ENCODE results near the gene HSP90AB1. TPM values are rescaled to one million over a fixed set of nuclear protein-coding genes. Genes with fewer than 3 reads are reported as not detected.

Gene HSP90AB1
- total RNA-seq, 1 donor from 2014 or later, result 256 TPM

- no peak for DNase-seq (ENCODE audit: low spot score)
Measured at GRCh38 chr6:44235269-44235668, 11.6 kb upstream of the HSP90AB1 start.

GRCh38 chr6:44235891-44236516, 10.9 kb upstream of the HSP90AB1 start:
- no peak for DNase-seq (ENCODE audit: low spot score)

GRCh38 chr6:44237021-44237812, 9.7 kb upstream of the HSP90AB1 start:
- peak; percentile 92 for DNase-seq (ENCODE audit: low spot score)

GRCh38 chr6:44237813-44238433, 9.0 kb upstream of the HSP90AB1 start:
- peak; percentile 76 for DNase-seq (ENCODE audit: low spot score)

GRCh38 chr6:44238687-44239350, 8.1 kb upstream of the HSP90AB1 start:
- DNase-seq (ENCODE audit: low spot score), result no peak

GRCh38 chr6:44243345-44243744, 3.6 kb upstream of the HSP90AB1 start:
- no peak for DNase-seq (ENCODE audit: low spot score)

- DNase-seq (ENCODE audit: low spot score), result no peak
Measured at GRCh38 chr6:44245391-44245911, 1.4 kb upstream of the HSP90AB1 start.

- DNase-seq (ENCODE audit: low spot score), result peak; percentile 90
Measured at GRCh38 chr6:44245912-44246662, 814 bp upstream of the HSP90AB1 start.

GRCh38 chr6:44247338-44248302, 719 bp downstream of the HSP90AB1 start:
- peak; percentile 73 for DNase-seq (ENCODE audit: low spot score)

GRCh38 chr6:44248579-44248978, 1.7 kb downstream of the HSP90AB1 start:
- DNase-seq (ENCODE audit: low spot score), result no peak

- DNase-seq (ENCODE audit: low spot score), result no peak
Measured at GRCh38 chr6:44249082-44249748, 2.3 kb downstream of the HSP90AB1 start.

GRCh38 chr6:44250067-44250717, 3.3 kb downstream of the HSP90AB1 start:
- DNase-seq (ENCODE audit: low spot score), result no peak

- DNase-seq (ENCODE audit: low spot score), result no peak
Measured at GRCh38 chr6:44250718-44251123, 3.8 kb downstream of the HSP90AB1 start.

- no peak for DNase-seq (ENCODE audit: low spot score)
Measured at GRCh38 chr6:44251576-44252524, 4.9 kb downstream of the HSP90AB1 start.

GRCh38 chr6:44253307-44254101, 6.6 kb downstream of the HSP90AB1 start:
- no peak for DNase-seq (ENCODE audit: low spot score)

GRCh38 chr6:44254191-44255104, 7.5 kb downstream of the HSP90AB1 start:
- DNase-seq (ENCODE audit: low spot score), result no peak

Measured in umbilical cord (tissue), 2 donors.